B cell (primary cell): Measurements from ENCODE around the gene CHST9. TPM values are rescaled to one million over a fixed set of nuclear protein-coding genes. Genes with fewer than 3 reads are reported as not detected.

ENCODE experiments used
- ATAC-seq: fragments of 200-7000 bp; cut with Tn5 transposase; one replicate; pipeline ENCODE4 v1.10.0; 2021; ENCODE audit warnings: low read depth, mild to moderate bottlenecking, moderate number of reproducible peaks, moderate library complexity
- CTCF ChIA-PET: fragments of 350-600 bp; sonication (Branson Sonifier 250); formaldehyde crosslinking; loops from one replicate; lab custom pipeline; 2021; ENCODE audit warnings: antibody characterized with exemption, inconsistent platforms; lab: Charles Lee
- POLR2A ChIA-PET: fragments of 350-600 bp; sonication (Branson Sonifier 250); formaldehyde crosslinking; loops from one replicate; lab custom pipeline; 2021; ENCODE audit warnings: antibody characterized with exemption; lab: Charles Lee
- DNase-seq: peaks from one replicate; pipeline ENCODE4 v3.0.0; 2013
- H2AFZ ChIP-seq: 2 replicates; pipeline ENCODE4 v1.6.1; 2012; ENCODE audit warnings: mild to moderate bottlenecking, low read depth, low read length; ENCODE audit not compliant: insufficient read depth, poor library complexity, severe bottlenecking
- H3K27ac ChIP-seq, 2 donors: 1 replicate in 1 of 2; 2 replicates in 1 of 2; pipeline ENCODE4 v1.5.1; 2012 to 2013; ENCODE audit warnings: low read length in 2 of 2, mild to moderate bottlenecking in 2 of 2, moderate library complexity in 1 of 2
- H3K27me3 ChIP-seq, 4 experiments: fragments of 200-600 bp in 1 of 4; sonication (generic) in 1 of 4; replicated peaks in 1 of 4; 1 replicate in 2 of 4; 2 replicates in 2 of 4; pipeline versions ENCODE4 v1.6.1 to v1.7.0; 2013 to 2016; ENCODE audit warnings: low read length in 3 of 4, mild to moderate bottlenecking in 2 of 4, mixed read lengths in 1 of 4, moderate library complexity in 1 of 4; ENCODE audit not compliant: insufficient read depth in 4 of 4, control insufficient read depth in 3 of 4; ENCODE audit errors: control extremely low read depth in 1 of 4
- H3K36me3 ChIP-seq, 2 experiments: replicated peaks in 1 of 2; 1 replicate in 1 of 2; 2 replicates in 1 of 2; pipeline versions ENCODE4 v1.6.1 to v1.7.1; 2013; ENCODE audit warnings: low read length in 1 of 2; ENCODE audit not compliant: insufficient read depth in 2 of 2, control insufficient read depth in 1 of 2; ENCODE audit errors: control extremely low read depth in 1 of 2, extremely low read depth in 1 of 2
- H3K4me1 ChIP-seq, 2 donors: fragments of 200-600 bp in 1 of 2; sonication (generic) in 1 of 2; 1 replicate in 1 of 2; 2 replicates in 1 of 2; pipeline versions ENCODE4 v1.5.1 to v1.6.1; 2013 to 2017; ENCODE audit warnings: low read length in 2 of 2; ENCODE audit not compliant: control insufficient read depth in 2 of 2, insufficient read depth in 2 of 2
- H3K4me2 ChIP-seq: replicated peaks from 2 replicates; pipeline ENCODE3; 2012; ENCODE audit warnings: mild to moderate bottlenecking, low read depth, low read length; ENCODE audit not compliant: poor library complexity, severe bottlenecking
- H3K4me3 ChIP-seq, 5 experiments: fragments of 200-600 bp in 1 of 5; sonication (generic) in 1 of 5; 1 replicate in 3 of 5; 2 replicates in 2 of 5; pipeline versions ENCODE4 v1.5.1 to v1.7.0; 2011 to 2016; ENCODE audit warnings: low read length in 4 of 5, mild to moderate bottlenecking in 4 of 5, low read depth in 2 of 5, control low read depth in 1 of 5, moderate library complexity in 1 of 5; ENCODE audit not compliant: insufficient read depth in 1 of 5; ENCODE audit errors: control extremely low read depth in 1 of 5, extremely low read depth in 1 of 5
- H3K79me2 ChIP-seq: fragments of 200-600 bp; sonication (generic); one replicate; pipeline ENCODE4 v1.6.0; 2016; ENCODE audit warnings: low read length; ENCODE audit not compliant: control insufficient read depth, insufficient read depth
- H3K9ac ChIP-seq: fragments of 200-600 bp; sonication (generic); 2 replicates; pipeline ENCODE4 v1.6.1; 2017; ENCODE audit warnings: mild to moderate bottlenecking, low read length, moderate library complexity
- H3K9me3 ChIP-seq, 3 donors: one replicate each; pipeline versions ENCODE4 v1.6.1 to v1.7.1; 2013; ENCODE audit warnings: low read length in 2 of 3; ENCODE audit not compliant: control insufficient read depth in 2 of 3, insufficient read depth in 1 of 3; ENCODE audit errors: control extremely low read depth in 1 of 3
- H4K20me1 ChIP-seq: 2 replicates; pipeline ENCODE4 v1.6.0; 2012; ENCODE audit warnings: mild to moderate bottlenecking, low read length; ENCODE audit not compliant: insufficient read depth, control insufficient read depth, poor library complexity, severe bottlenecking
- H3K27ac Mint-ChIP-seq: one replicate; pipeline ENCODE4 v1.8.0; 2021; ENCODE audit warnings: mixed read lengths
- H3K27me3 Mint-ChIP-seq: one replicate; pipeline ENCODE4 v1.8.0; 2021; ENCODE audit warnings: mixed read lengths
- H3K4me1 Mint-ChIP-seq: one replicate; pipeline ENCODE4 v1.8.0; 2021; ENCODE audit warnings: mixed read lengths
- H3K4me3 Mint-ChIP-seq: one replicate; pipeline ENCODE4 v1.8.0; 2021; ENCODE audit warnings: mixed read lengths
- H3K9me3 Mint-ChIP-seq: one replicate; pipeline ENCODE4 v1.8.0; 2022; ENCODE audit warnings: mixed read lengths; ENCODE audit not compliant: insufficient read depth
- EZH2 ChIP-seq: IDR thresholded peaks from 2 replicates; pipeline ENCODE4 v1.6.1; 2012; ENCODE audit warnings: borderline replicate concordance, low read depth, mild to moderate bottlenecking, moderate library complexity, low read length; ENCODE audit not compliant: insufficient read depth, poor library complexity, severe bottlenecking
- WGBS: methylation state at CpG from one replicate; pipeline ENCODE4 v1.1.5; 2013; ENCODE audit warnings: missing lambda C conversion rate; ENCODE audit not compliant: insufficient coverage; 5-methylcytosine and 5-hydroxymethylcytosine counted together
- intact Hi-C: fragments of 100-400 bp; cut with micrococcal nuclease; formaldehyde crosslinking; loops from one replicate; pipeline ENCODE4 v1.10.0; 2022
- polyA plus RNA-seq: library from polyadenylated mRNA; depleted of rRNA; stranded (reverse); fragments of >200 nt; gene quantifications from 2 replicates; pipeline ENCODE4 v1.2.3, GENCODE V29; 2012
- total RNA-seq, 2 donors: library from RNA; stranded (reverse); fragments of 120-200 nt in 1 of 2; gene quantifications; 1 replicate in 1 of 2; 2 replicates in 1 of 2; pipeline versions ENCODE4 v1.2.3 to v1.2.4, GENCODE V29; 2013 to 2022
- TF ChIP-seq, protein P1 (sequence below): fragments of 200-600 bp; IDR thresholded peaks from one replicate; pipeline ENCODE4 v1.8.0; 2022; ENCODE audit warnings: antibody characterized with exemption, mild to moderate bottlenecking

Gene CHST9
- total and polyA plus RNA-seq, 2 donors (not counting 1 experiment from before 2014, with no cell fraction given), result not detected

- Histone ChIP-seq H3K27ac (no peak overlapping the region), H3K4me1 (no peaks in the 10 kb centered on the region), H3K4me2 (no peak overlapping the region), H4K20me1 (no peaks in the 10 kb centered on the region), H3K27me3 (no peaks in the 10 kb centered on the region), H3K4me3 (no peak overlapping the region), H2AFZ (no peak overlapping the region), H3K36me3 (no peaks in the 10 kb centered on the region), H3K79me2 (no peaks in the 10 kb centered on the region), H3K9ac (no peak overlapping the region), H3K9me3 (peaks cover 0 to 2% (median 0%) of the 10 kb centered on the region in 3 donors)
- H3K27ac Mint-ChIP-seq, result no peak overlapping the region
- H3K4me1 Mint-ChIP-seq, result peaks cover 1% of the 10 kb centered on the region
- no peak for ATAC-seq
- H3K27me3 Mint-ChIP-seq, result peaks cover 21% of the 10 kb centered on the region
- TF ChIP-seq, protein P1, sequence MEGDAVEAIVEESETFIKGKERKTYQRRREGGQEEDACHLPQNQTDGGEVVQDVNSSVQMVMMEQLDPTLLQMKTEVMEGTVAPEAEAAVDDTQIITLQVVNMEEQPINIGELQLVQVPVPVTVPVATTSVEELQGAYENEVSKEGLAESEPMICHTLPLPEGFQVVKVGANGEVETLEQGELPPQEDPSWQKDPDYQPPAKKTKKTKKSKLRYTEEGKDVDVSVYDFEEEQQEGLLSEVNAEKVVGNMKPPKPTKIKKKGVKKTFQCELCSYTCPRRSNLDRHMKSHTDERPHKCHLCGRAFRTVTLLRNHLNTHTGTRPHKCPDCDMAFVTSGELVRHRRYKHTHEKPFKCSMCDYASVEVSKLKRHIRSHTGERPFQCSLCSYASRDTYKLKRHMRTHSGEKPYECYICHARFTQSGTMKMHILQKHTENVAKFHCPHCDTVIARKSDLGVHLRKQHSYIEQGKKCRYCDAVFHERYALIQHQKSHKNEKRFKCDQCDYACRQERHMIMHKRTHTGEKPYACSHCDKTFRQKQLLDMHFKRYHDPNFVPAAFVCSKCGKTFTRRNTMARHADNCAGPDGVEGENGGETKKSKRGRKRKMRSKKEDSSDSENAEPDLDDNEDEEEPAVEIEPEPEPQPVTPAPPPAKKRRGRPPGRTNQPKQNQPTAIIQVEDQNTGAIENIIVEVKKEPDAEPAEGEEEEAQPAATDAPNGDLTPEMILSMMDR, result no peak
- no peak for TF ChIP-seq EZH2
- CTCF ChIA-PET, result no interaction called here
- H3K4me3 Mint-ChIP-seq, result no peak overlapping the region
- DNase-seq, result no peak
- intact Hi-C loops, result no loop called here
- 91% methylated on average over 4 of the region's 4 CpGs for WGBS
- H3K9me3 Mint-ChIP-seq, result no peaks in the 10 kb centered on the region
- POLR2A ChIA-PET, result no interaction called here
Measured at GRCh38 chr18:26867471-26867870, 317.6 kb downstream of the CHST9 start.

DNA sequence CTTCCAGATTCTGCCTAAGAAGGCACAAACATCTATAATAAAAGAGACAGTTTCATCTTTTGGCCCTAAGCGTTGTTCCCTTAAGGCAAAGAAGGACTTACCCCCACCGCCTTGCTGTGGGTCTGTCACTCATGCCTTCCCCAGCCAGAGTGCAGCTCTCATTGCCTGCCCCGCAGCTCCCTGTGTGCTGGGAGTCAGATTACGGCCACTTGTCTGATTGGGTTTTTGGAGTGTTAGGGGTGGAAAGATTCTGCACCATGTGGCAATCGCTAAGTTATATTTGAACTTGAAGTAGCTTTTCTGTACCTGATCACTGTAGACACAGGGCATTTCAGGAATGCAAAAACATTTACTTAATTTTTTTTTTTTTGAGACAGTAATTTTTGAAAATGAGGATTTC, 319.6 kb downstream of the CHST9 start, which contains the start of gene AQP4:
Gene AQP4, minus strand, starts transcription at position 151 of the 400 bp plus-strand sequence. Its CDS starts 18 bp downstream, at position 133.
- H3K27me3 Mint-ChIP-seq, result peaks cover 34% of the 10 kb centered on the region
- 84% methylated on average over 4 of the region's 5 CpGs for WGBS
- Histone ChIP-seq H3K4me2 (no peak within 1 kb of the TSS), H3K9me3 (no peaks in the 10 kb centered on the region), H3K27ac (no peak within 1 kb of the TSS), H4K20me1 (no peaks in the 10 kb centered on the region), H3K9ac (no peak within 1 kb of the TSS), H3K27me3 (no peaks in the 10 kb centered on the region), H3K4me3 (no peak within 1 kb of the TSS), H2AFZ (no peak within 1 kb of the TSS), H3K4me1 (no peaks in the 10 kb centered on the region), H3K36me3 (no peaks in the 10 kb centered on the region), H3K79me2 (no peaks in the 10 kb centered on the region)
- DNase-seq (no peak), ATAC-seq (no peak)
- intact Hi-C loops, result no loop called here
- ChIA-PET POLR2A (no interaction called here), CTCF (no interaction called here)
- H3K27ac Mint-ChIP-seq, result no peak within 1 kb of the TSS
- peaks cover 1% of the 10 kb centered on the region for H3K4me1 Mint-ChIP-seq
- no peaks in the 10 kb centered on the region for H3K9me3 Mint-ChIP-seq
- no peak for TF ChIP-seq EZH2
- TF ChIP-seq, protein P1, result no peak
- no peak within 1 kb of the TSS for H3K4me3 Mint-ChIP-seq
